WTC11 (cell line): ENCODE data around the gene ACP4. TPM values are rescaled to one million over a fixed set of nuclear protein-coding genes. Genes with fewer than 3 reads are reported as not detected.
A peak's percentile ranks its signal among the peaks of the same experiment; 100 is the strongest.

ENCODE experiments used
- CDX4 ChIP-seq: fragments of 250-450 bp; sonication (Bioruptor Pico); IDR thresholded peaks from 2 replicates; pipeline ENCODE4 v1.9.0; 2021; ENCODE audit warnings: moderate library complexity, mild to moderate bottlenecking, inconsistent platforms, borderline replicate concordance
- CREM ChIP-seq: sonication (generic); formaldehyde crosslinking; IDR thresholded peaks from 2 replicates; pipeline ENCODE4 v1.8.1; 2022; ENCODE audit warnings: mild to moderate bottlenecking, missing genetic modification reagents, moderate library complexity
- ESRRA ChIP-seq: sonication (generic); formaldehyde crosslinking; IDR thresholded peaks from 2 replicates; pipeline ENCODE4 v1.8.1; 2022; ENCODE audit warnings: mild to moderate bottlenecking, missing genetic modification reagents, borderline replicate concordance
- FOXJ3 ChIP-seq: sonication (generic); formaldehyde crosslinking; IDR thresholded peaks from 2 replicates; pipeline ENCODE4 v1.9.0; 2021; ENCODE audit warnings: missing genetic modification reagents, mild to moderate bottlenecking, borderline replicate concordance
- FOXK1 ChIP-seq: sonication (generic); formaldehyde crosslinking; IDR thresholded peaks from 2 replicates; pipeline ENCODE4 v1.8.0; 2022; ENCODE audit warnings: mild to moderate bottlenecking, moderate library complexity, missing genetic modification reagents
- FOXP4 ChIP-seq: sonication (generic); formaldehyde crosslinking; IDR thresholded peaks from 2 replicates; pipeline ENCODE4 v1.8.0; 2022; ENCODE audit warnings: mild to moderate bottlenecking, missing genetic modification reagents
- HMGXB4 ChIP-seq: sonication (generic); formaldehyde crosslinking; IDR thresholded peaks from 2 replicates; pipeline ENCODE4 v1.8.1; 2023; ENCODE audit warnings: mild to moderate bottlenecking, moderate library complexity, missing genetic modification reagents
- IRF1 ChIP-seq: sonication (generic); formaldehyde crosslinking; IDR thresholded peaks from 2 replicates; pipeline ENCODE4 v1.8.0; 2023; ENCODE audit warnings: missing genetic modification reagents
- MAX ChIP-seq: sonication (generic); formaldehyde crosslinking; IDR thresholded peaks from 2 replicates; pipeline ENCODE4 v1.8.0; 2022; ENCODE audit warnings: mild to moderate bottlenecking, missing genetic modification reagents
- NFATC4 ChIP-seq: fragments of 250-450 bp; sonication (Bioruptor Pico); IDR thresholded peaks from 2 replicates; pipeline ENCODE4 v1.9.0; 2021; ENCODE audit warnings: mild to moderate bottlenecking
- NR2C2 ChIP-seq: sonication (generic); formaldehyde crosslinking; IDR thresholded peaks from 2 replicates; pipeline ENCODE4 v1.8.0; 2022; ENCODE audit warnings: mild to moderate bottlenecking, missing genetic modification reagents
- OVOL2 ChIP-seq: fragments of 250-450 bp; sonication (Bioruptor Pico); IDR thresholded peaks from 2 replicates; pipeline ENCODE4 v1.9.0; 2021; ENCODE audit warnings: mild to moderate bottlenecking, borderline replicate concordance
- PRDM15 ChIP-seq: sonication (generic); formaldehyde crosslinking; IDR thresholded peaks from 2 replicates; pipeline ENCODE4 v1.8.0; 2022; ENCODE audit warnings: missing genetic modification reagents
- PRRX2 ChIP-seq: fragments of 250-450 bp; sonication (Bioruptor Pico); IDR thresholded peaks from 2 replicates; pipeline ENCODE4 v1.8.0; 2021; ENCODE audit warnings: mild to moderate bottlenecking
- SMAD4 ChIP-seq: sonication (generic); formaldehyde crosslinking; IDR thresholded peaks from 2 replicates; pipeline ENCODE4 v1.8.0; 2022; ENCODE audit warnings: mild to moderate bottlenecking, missing genetic modification reagents
- SOX15 ChIP-seq: fragments of 250-450 bp; sonication (Bioruptor Pico); IDR thresholded peaks from 2 replicates; pipeline ENCODE4 v1.9.0; 2021; ENCODE audit warnings: mild to moderate bottlenecking
- SP1 ChIP-seq: sonication (generic); formaldehyde crosslinking; conservative IDR thresholded peaks from 2 replicates; pipeline ENCODE4 v1.8.1; 2022; ENCODE audit warnings: missing genetic modification reagents
- TEAD1 ChIP-seq: sonication (generic); formaldehyde crosslinking; IDR thresholded peaks from 2 replicates; pipeline ENCODE4 v1.8.0; 2022; ENCODE audit warnings: mild to moderate bottlenecking, missing genetic modification reagents
- ZMAT4 ChIP-seq: fragments of 250-450 bp; sonication (Bioruptor Pico); IDR thresholded peaks from 2 replicates; pipeline ENCODE4 v1.9.0; 2021; ENCODE audit warnings: mild to moderate bottlenecking
- ZNF121 ChIP-seq: sonication (generic); formaldehyde crosslinking; IDR thresholded peaks from 2 replicates; pipeline ENCODE4 v1.8.0; 2023; ENCODE audit warnings: missing genetic modification reagents
- ZNF138 ChIP-seq: sonication (generic); formaldehyde crosslinking; conservative IDR thresholded peaks from 2 replicates; pipeline ENCODE4 v1.8.1; 2022; ENCODE audit warnings: mild to moderate bottlenecking, moderate library complexity, missing genetic modification reagents
- ZNF232 ChIP-seq: sonication (generic); formaldehyde crosslinking; IDR thresholded peaks from 2 replicates; pipeline ENCODE4 v1.8.0; 2022; ENCODE audit warnings: mild to moderate bottlenecking, missing genetic modification reagents
- ZNF317 ChIP-seq: sonication (generic); formaldehyde crosslinking; IDR thresholded peaks from 2 replicates; pipeline ENCODE4 v1.8.1; 2023; ENCODE audit warnings: low read depth, mild to moderate bottlenecking, moderate library complexity, missing genetic modification reagents, borderline replicate concordance
- ZNF423 ChIP-seq: fragments of 250-450 bp; sonication (Bioruptor Pico); IDR thresholded peaks from 2 replicates; pipeline ENCODE4 v2.1.2; 2022; ENCODE audit warnings: mild to moderate bottlenecking, moderate library complexity
- ZNF425 ChIP-seq: fragments of 250-450 bp; sonication (Bioruptor Pico); conservative IDR thresholded peaks from 2 replicates; pipeline ENCODE4 v1.9.0; 2021; ENCODE audit warnings: mild to moderate bottlenecking
- ZNF512 ChIP-seq: sonication (generic); formaldehyde crosslinking; IDR thresholded peaks from 2 replicates; pipeline ENCODE4 v1.8.1; 2022; ENCODE audit warnings: missing genetic modification reagents, borderline replicate concordance
- total RNA-seq: library from RNA; stranded (reverse); gene quantifications from 3 replicates; pipeline ENCODE4 v1.2.3, GENCODE V29; 2021

The ACP4 gene
- total RNA-seq, 1 experiment from 2014 or later, result not detected

GRCh38 chr19:50835785-50836542 lies 45.7 kb downstream of the ACP4 start (continued):
- TF ChIP-seq FOXJ3 (no peak), HMGXB4 (CRISPR knock-in tag) (peak; percentile 76; the same call in 1 of the 2 replicates), CREM (CRISPR knock-in tag) (peak; percentile 74; the same call in 1 of the 2 replicates), SOX15 (CRISPR knock-in tag) (no peak), CDX4 (no peak), ZNF121 (CRISPR knock-in tag) (no peak), NR2C2 (CRISPR knock-in tag) (no peak), IRF1 (no peak), SP1 (peak; percentile 90), NFATC4 (CRISPR knock-in tag) (no peak), ZNF317 (CRISPR knock-in tag) (no peak), TEAD1 (CRISPR knock-in tag) (0 out of 2 replicates have a peak, but pooled peaks have one; percentile 12), ZNF423 (peak; percentile 94), SMAD4 (CRISPR knock-in tag) (no peak), ZMAT4 (CRISPR knock-in tag) (no peak), FOXP4 (CRISPR knock-in tag) (peak; percentile 78; the same call in 1 of the 2 replicates), PRRX2 (CRISPR knock-in tag) (no peak), ZNF232 (CRISPR knock-in tag) (no peak), OVOL2 (CRISPR knock-in tag) (no peak), ZNF138 (CRISPR knock-in tag) (no peak), ZNF425 (CRISPR knock-in tag) (no peak), FOXK1 (CRISPR knock-in tag) (0 out of 2 replicates have a peak, but pooled peaks have one; percentile 41), MAX (CRISPR knock-in tag) (peak; percentile 32; the same call in 1 of the 2 replicates), PRDM15 (CRISPR knock-in tag) (0 out of 2 replicates have a peak, but pooled peaks have one; percentile 26), ESRRA (no peak), ZNF512 (CRISPR knock-in tag) (no peak)
